GM19324 (cell line): ENCODE results near the gene ITPKB.
"Not testable (repeated sequence)": the region's sequence is repeated elsewhere in the genome, so short reads cannot be mapped to it uniquely, and the experiment has no call there.

Experiments used
- ATAC-seq: cut with Tn5 transposase; IDR thresholded peaks from one replicate; pipeline ENCODE4 v1.9.1; 2021; ENCODE audit warnings: mild to moderate bottlenecking, moderate library complexity; ENCODE audit not compliant: unreplicated experiment, low FRiP score

Gene ITPKB

GRCh38 chr1:226738995-226739695, at the start of gene ITPKB:
TSS of gene ITPKB (minus strand) at chr1:226739282. CDS start at chr1:226737458, 1,824 bp downstream.
- ATAC-seq = peak; percentile 31

- ATAC-seq = no peak
Observed at GRCh38 chr1:226787638-226788037, 48.6 kb upstream of the ITPKB start.

GRCh38 chr1:226787071-226787470, 48.0 kb upstream of the ITPKB start:
- no peak for ATAC-seq

GRCh38 chr1:226786550-226786949, 47.5 kb upstream of the ITPKB start:
- no peak for ATAC-seq

GRCh38 chr1:226785805-226786204, 46.7 kb upstream of the ITPKB start:
- ATAC-seq = no peak

GRCh38 chr1:226784081-226785049, 45.3 kb upstream of the ITPKB start:
- no peak for ATAC-seq

- no peak for ATAC-seq
Observed at GRCh38 chr1:226782845-226783601, 43.9 kb upstream of the ITPKB start.

- no peak for ATAC-seq
Observed at GRCh38 chr1:226781937-226782609, 43.0 kb upstream of the ITPKB start.

GRCh38 chr1:226779561-226779960, 40.5 kb upstream of the ITPKB start:
- no peak for ATAC-seq

GRCh38 chr1:226778657-226779058, 39.6 kb upstream of the ITPKB start:
- no peak for ATAC-seq

GRCh38 chr1:226776975-226777374, 37.9 kb upstream of the ITPKB start:
- ATAC-seq = no peak

- no peak for ATAC-seq
Observed at GRCh38 chr1:226776066-226776465, 37.0 kb upstream of the ITPKB start.

- no peak for ATAC-seq
Observed at GRCh38 chr1:226772446-226773139, 33.5 kb upstream of the ITPKB start.

- ATAC-seq = not testable (repeated sequence)
Observed at GRCh38 chr1:226767170-226767569, 28.1 kb upstream of the ITPKB start.

- ATAC-seq = no peak
Observed at GRCh38 chr1:226766565-226766964, 27.5 kb upstream of the ITPKB start.

- ATAC-seq = no peak
Observed at GRCh38 chr1:226764533-226764932, 25.5 kb upstream of the ITPKB start.

GRCh38 chr1:226763905-226764264, 24.8 kb upstream of the ITPKB start:
- ATAC-seq = no peak

GRCh38 chr1:226762988-226763904, 24.2 kb upstream of the ITPKB start:
- no peak for ATAC-seq

- ATAC-seq = no peak
Observed at GRCh38 chr1:226762055-226762454, 23.0 kb upstream of the ITPKB start.
